ENCODE results near the gene SULT1A4.
"Not testable (repeated sequence)": the region's sequence is repeated elsewhere in the genome, so short reads cannot be mapped to it uniquely, and the experiment has no call there.

- TF ChIP-seq, protein P1, sequence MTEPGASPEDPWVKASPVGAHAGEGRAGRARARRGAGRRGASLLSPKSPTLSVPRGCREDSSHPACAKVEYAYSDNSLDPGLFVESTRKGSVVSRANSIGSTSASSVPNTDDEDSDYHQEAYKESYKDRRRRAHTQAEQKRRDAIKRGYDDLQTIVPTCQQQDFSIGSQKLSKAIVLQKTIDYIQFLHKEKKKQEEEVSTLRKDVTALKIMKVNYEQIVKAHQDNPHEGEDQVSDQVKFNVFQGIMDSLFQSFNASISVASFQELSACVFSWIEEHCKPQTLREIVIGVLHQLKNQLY (CRISPR knock-in tag; IDR thresholded peaks at IDR 0.05) = not testable (repeated sequence)
- TF ChIP-seq, protein P2, sequence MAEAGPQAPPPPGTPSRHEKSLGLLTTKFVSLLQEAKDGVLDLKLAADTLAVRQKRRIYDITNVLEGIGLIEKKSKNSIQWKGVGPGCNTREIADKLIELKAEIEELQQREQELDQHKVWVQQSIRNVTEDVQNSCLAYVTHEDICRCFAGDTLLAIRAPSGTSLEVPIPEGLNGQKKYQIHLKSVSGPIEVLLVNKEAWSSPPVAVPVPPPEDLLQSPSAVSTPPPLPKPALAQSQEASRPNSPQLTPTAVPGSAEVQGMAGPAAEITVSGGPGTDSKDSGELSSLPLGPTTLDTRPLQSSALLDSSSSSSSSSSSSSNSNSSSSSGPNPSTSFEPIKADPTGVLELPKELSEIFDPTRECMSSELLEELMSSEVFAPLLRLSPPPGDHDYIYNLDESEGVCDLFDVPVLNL (CRISPR knock-in tag; IDR thresholded peaks at IDR 0.05; ENCODE audit: borderline replicate concordance, low read depth) = not testable (repeated sequence)
- TF ChIP-seq ZSCAN18 (CRISPR knock-in tag; IDR thresholded peaks at IDR 0.05); ETV6 (CRISPR knock-in tag; IDR thresholded peaks at IDR 0.05); NFYB (CRISPR knock-in tag; conservative IDR thresholded peaks at IDR 0.05; ENCODE audit: low read depth); CTCF (IDR thresholded peaks at IDR 0.05); EMX1 (CRISPR knock-in tag; IDR thresholded peaks at IDR 0.05); ATF3 (CRISPR knock-in tag; conservative IDR thresholded peaks at IDR 0.05); GABPB1 (CRISPR knock-in tag; IDR thresholded peaks at IDR 0.05); ZBTB21 (CRISPR knock-in tag; IDR thresholded peaks at IDR 0.05; ENCODE audit: borderline replicate concordance); RELA (CRISPR knock-in tag; IDR thresholded peaks at IDR 0.05; ENCODE audit: borderline replicate concordance): not testable (repeated sequence)
- TF ChIP-seq, protein P3, sequence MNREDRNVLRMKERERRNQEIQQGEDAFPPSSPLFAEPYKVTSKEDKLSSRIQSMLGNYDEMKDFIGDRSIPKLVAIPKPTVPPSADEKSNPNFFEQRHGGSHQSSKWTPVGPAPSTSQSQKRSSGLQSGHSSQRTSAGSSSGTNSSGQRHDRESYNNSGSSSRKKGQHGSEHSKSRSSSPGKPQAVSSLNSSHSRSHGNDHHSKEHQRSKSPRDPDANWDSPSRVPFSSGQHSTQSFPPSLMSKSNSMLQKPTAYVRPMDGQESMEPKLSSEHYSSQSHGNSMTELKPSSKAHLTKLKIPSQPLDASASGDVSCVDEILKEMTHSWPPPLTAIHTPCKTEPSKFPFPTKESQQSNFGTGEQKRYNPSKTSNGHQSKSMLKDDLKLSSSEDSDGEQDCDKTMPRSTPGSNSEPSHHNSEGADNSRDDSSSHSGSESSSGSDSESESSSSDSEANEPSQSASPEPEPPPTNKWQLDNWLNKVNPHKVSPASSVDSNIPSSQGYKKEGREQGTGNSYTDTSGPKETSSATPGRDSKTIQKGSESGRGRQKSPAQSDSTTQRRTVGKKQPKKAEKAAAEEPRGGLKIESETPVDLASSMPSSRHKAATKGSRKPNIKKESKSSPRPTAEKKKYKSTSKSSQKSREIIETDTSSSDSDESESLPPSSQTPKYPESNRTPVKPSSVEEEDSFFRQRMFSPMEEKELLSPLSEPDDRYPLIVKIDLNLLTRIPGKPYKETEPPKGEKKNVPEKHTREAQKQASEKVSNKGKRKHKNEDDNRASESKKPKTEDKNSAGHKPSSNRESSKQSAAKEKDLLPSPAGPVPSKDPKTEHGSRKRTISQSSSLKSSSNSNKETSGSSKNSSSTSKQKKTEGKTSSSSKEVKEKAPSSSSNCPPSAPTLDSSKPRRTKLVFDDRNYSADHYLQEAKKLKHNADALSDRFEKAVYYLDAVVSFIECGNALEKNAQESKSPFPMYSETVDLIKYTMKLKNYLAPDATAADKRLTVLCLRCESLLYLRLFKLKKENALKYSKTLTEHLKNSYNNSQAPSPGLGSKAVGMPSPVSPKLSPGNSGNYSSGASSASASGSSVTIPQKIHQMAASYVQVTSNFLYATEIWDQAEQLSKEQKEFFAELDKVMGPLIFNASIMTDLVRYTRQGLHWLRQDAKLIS (CRISPR knock-in tag; IDR thresholded peaks at IDR 0.05; ENCODE audit: borderline replicate concordance) = not testable (repeated sequence)
- TF ChIP-seq, protein P4, sequence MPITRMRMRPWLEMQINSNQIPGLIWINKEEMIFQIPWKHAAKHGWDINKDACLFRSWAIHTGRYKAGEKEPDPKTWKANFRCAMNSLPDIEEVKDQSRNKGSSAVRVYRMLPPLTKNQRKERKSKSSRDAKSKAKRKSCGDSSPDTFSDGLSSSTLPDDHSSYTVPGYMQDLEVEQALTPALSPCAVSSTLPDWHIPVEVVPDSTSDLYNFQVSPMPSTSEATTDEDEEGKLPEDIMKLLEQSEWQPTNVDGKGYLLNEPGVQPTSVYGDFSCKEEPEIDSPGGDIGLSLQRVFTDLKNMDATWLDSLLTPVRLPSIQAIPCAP (CRISPR knock-in tag; IDR thresholded peaks at IDR 0.05) = not testable (repeated sequence)
Observed at GRCh38 chr16:29453754-29454153, 6.0 kb upstream of the SULT1A4 start.
